GM15510 (cell line): Measurements from ENCODE around the gene MCRIP1.

Experiments
- POLR2A ChIP-seq: IDR thresholded peaks from 3 replicates; pipeline ENCODE4 v1.6.1; 2011; ENCODE audit warnings: borderline replicate concordance; ENCODE audit not compliant: insufficient read length; ENCODE audit errors: extremely low read depth

MCRIP1 gene

GRCh38 chr17:81852237-81852636 lies 19.1 kb upstream of the MCRIP1 start:
- no peak for TF ChIP-seq POLR2A

- TF ChIP-seq POLR2A: no peak
Observed at GRCh38 chr17:81851423-81851822, 18.3 kb upstream of the MCRIP1 start.

DNA sequence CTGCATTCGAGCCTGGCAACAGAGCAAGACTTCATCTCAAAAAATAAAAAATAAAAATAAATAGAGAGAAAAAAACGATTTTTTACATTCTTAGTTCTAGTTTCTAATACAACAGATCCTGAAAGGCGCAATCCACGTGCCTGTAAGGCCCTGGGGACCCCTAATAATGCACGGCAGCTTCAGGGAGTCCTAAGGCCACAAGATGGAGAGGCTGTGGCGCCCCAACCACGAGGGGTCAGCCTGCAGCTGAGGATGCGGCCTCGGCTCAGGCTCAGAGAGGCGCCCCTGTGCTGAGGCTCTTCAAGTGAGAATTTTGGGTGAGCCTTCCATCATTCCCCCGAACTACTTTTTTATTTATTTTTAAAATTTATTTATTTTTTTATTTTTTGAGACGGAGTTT lies 16.4 kb upstream of the MCRIP1 start:
- no peak for TF ChIP-seq POLR2A

GRCh38 chr17:81846743-81847689 lies 13.9 kb upstream of the MCRIP1 start:
- no peak for TF ChIP-seq POLR2A

DNA sequence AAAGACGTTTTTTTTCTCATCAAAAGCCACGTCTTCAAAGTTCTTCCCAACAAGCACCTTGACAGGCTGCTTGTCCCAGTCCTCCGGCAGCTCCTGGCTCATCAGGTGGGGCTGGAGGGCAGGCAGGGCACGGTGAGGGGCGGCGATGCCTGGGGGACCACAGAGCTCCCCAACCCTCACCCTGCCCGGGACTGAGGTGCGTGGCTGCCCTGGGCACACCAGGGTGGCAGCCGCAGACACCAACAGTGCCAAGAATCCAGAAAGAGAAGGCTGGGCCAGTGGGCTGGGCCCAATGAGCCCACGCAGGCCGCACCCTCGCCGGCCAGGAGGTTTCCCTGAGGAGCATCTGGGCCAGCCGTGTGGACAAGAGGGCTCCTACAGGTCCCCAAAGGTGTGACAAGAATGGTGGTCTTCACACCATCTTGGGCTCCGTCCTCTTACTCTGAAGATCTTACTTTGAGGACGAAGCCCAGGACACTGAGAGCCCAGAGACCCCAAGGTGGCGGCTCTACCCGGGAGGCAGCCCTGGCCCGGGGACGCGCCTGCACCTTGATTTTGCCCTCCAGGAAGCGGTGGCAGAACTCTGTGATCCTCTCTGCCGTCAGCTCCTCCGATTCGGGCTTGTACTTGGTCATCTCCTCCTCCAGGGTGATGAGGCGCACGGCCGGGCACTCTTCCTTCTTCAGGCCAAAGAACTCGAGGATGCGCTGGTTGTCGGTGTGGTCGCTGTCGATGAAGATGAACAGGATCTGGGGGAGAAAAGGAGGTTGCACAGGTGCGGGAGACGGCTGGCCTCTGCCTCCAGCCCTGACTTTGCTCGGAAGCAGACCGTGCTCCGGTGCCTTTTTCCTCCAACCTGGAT lies 13.0 kb upstream of the MCRIP1 start:
- TF ChIP-seq POLR2A: no peak

DNA sequence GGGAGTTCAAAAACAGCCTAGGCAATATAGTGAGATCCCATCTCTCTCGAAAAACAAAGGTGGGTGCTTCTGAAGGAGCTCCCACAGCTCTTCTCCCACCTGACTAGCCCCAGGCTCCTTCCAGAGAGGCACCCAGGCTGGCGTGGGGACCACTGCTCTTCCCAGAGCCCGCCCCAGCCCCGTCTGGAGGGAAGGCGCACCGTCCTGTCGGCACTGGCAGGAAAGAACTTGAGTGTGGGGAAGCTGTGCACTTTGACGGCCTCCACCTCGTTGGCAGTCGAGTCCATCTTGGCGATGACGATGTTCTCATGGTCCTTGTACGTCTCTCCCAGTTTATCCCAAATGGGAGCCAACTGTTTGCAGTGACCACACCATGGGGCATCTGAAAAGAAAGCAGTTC lies 12.3 kb upstream of the MCRIP1 start:
- TF ChIP-seq POLR2A: no peak

DNA sequence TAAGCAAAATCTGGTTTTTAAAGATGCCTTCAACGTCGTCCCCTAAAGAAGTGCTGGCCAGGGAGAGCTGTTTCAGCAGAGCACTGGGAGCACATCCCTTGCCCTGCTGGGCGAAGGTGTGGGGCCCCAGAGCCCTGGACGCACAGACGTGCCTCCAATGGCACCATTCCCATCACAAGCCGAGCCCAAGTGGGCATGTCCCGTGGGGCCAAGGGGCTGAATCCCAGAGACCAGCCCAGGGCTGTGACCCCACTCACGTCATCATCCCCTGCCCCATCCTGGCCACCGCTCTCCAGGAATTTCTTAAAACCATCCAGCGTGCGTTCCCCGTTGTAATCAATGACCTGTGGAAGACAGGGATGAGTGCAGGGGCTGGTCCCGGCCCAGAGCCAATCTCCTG lies 11.8 kb upstream of the MCRIP1 start:
- TF ChIP-seq POLR2A: no peak

- no peak for TF ChIP-seq POLR2A
Observed at GRCh38 chr17:81844327-81844851, 11.3 kb upstream of the MCRIP1 start.

- no peak for TF ChIP-seq POLR2A
Observed at GRCh38 chr17:81843713-81844326, 10.7 kb upstream of the MCRIP1 start.

- TF ChIP-seq POLR2A: no peak
Observed at GRCh38 chr17:81842725-81843504, 9.8 kb upstream of the MCRIP1 start.

DNA sequence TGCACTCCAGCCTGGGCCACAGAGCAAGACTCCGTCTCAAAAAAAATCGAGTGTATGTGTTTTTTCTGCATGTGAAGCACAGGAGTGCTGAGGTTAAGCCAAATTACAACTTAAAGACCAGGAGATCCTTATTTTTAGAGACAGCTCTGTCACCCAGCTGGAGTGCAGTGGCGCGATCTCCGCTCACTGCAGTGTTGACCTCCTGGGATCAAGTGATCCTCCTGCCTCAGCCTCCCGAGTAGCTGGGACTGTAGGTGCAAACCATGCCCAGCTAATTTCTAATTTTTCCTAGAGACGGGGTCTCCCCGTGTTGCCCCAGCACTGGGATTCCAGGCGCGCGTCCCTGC lies 9.3 kb upstream of the MCRIP1 start:
- TF ChIP-seq POLR2A: no peak

- no peak for TF ChIP-seq POLR2A
Observed at GRCh38 chr17:81841866-81842265, 8.8 kb upstream of the MCRIP1 start.

- no peak for TF ChIP-seq POLR2A
Observed at GRCh38 chr17:81840826-81841778, 8.0 kb upstream of the MCRIP1 start.
